HUES64 (cell line): ENCODE measurements around the gene PARD3.
"Not testable (repeated sequence)": the region's sequence is repeated elsewhere in the genome, so short reads cannot be mapped to it uniquely, and the experiment has no call there.

Experiments
- H3K27ac ChIP-seq: 2 replicates; pipeline ENCODE4 v1.7.0; 2013; ENCODE audit warnings: low read depth, low read length, inconsistent platforms
- H3K27me3 ChIP-seq: 2 replicates; pipeline ENCODE4 v1.6.1; 2013; ENCODE audit warnings: mild to moderate bottlenecking, low read length; ENCODE audit not compliant: insufficient read depth
- H3K36me3 ChIP-seq: 2 replicates; pipeline ENCODE4 v1.6.1; 2013; ENCODE audit warnings: mild to moderate bottlenecking, low read length; ENCODE audit not compliant: insufficient read depth
- H3K4me1 ChIP-seq: 2 replicates; pipeline ENCODE4 v1.6.1; 2013; ENCODE audit warnings: mild to moderate bottlenecking, low read length, moderate library complexity; ENCODE audit not compliant: insufficient read depth
- H3K4me3 ChIP-seq: 2 replicates; pipeline ENCODE4 v1.5.1; 2013; ENCODE audit warnings: mild to moderate bottlenecking, low read length, moderate library complexity
- H3K9ac ChIP-seq: 2 replicates; pipeline ENCODE4 v1.6.1; 2013; ENCODE audit warnings: mild to moderate bottlenecking, low read depth, low read length
- H3K9me3 ChIP-seq: 2 replicates; pipeline ENCODE4 v1.6.1; 2013; ENCODE audit warnings: low read depth, low read length; ENCODE audit not compliant: insufficient read depth
- WGBS: fragments of 150-250, 120-280 bp; methylation state at CpG from one replicate; pipeline ENCODE4 v1.1.7; 2013; ENCODE audit warnings: missing lambda C conversion rate; 5-methylcytosine and 5-hydroxymethylcytosine counted together

PARD3 gene

DNA sequence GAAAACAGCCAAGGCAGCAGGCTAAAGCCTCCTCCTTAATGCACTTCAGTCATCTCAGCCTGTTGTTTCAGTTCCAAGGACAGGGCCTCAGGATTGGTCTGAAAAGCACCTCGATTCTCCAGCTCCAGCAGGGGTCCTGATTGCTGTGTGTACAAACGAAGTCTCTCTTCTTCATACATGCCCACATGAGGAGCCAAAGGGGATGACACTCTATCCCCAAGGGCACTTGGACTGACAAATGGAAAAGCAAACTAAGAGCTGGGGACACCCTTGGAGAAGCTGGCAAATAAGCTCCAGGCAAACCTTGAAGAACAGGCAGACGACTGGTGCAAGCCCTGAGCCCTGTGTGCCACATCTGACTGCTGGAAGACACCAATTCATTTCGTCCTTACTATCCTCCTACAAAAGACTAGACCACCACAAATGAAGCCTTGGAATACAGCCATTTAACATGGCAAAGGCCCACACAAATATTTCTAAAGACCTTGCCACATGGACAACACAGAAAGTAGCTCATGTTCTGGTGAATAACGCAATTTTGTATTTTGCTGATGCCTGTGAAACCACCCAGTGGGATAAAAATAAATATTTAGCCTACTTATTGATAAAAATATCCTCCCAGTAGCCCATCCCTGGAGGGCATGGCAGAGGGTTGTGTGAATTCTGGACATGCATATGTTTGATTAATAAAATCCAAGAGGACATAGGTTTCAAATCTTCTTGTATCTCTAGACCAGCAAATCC lies 61.9 kb downstream of the PARD3 start:
- H3K4me1 ChIP-seq: peaks cover 12% of the 10 kb centered on the region
- H3K4me3 ChIP-seq: no peak overlapping the region
- H3K27ac ChIP-seq: no peak overlapping the region; the same call in 1 of the 2 replicates
- no peaks in the 10 kb centered on the region for H3K9me3 ChIP-seq
- H3K36me3 ChIP-seq: no peaks in the 10 kb centered on the region
- WGBS: 47% methylated on average over 4 of the region's 5 CpGs
- H3K9ac ChIP-seq: no peak overlapping the region
- no peaks in the 10 kb centered on the region for H3K27me3 ChIP-seq

DNA sequence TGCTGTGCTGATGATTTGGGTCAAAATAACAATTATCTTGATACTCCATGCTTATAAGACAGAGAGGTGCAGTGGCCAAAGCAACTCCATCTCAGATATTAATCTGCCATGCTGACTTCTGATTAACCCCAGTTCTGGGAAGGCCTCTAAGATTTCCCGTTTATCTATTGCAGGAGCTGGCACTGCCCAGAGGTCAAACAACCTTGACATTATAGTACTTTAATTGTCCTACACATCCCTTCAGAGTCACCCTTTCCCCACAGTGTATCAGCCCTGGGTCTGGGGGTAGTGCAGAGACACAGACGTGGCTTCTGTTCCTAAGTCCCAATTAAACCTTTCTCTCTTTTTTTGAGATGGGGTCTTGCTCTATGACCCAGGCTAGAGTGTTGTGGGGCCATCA lies 63.8 kb downstream of the PARD3 start:
- Histone ChIP-seq H3K27me3 (no peaks in the 10 kb centered on the region), H3K27ac (no peak overlapping the region), H3K4me3 (no peak overlapping the region), H3K36me3 (no peaks in the 10 kb centered on the region), H3K9me3 (no peaks in the 10 kb centered on the region), H3K4me1 (peaks cover 12% of the 10 kb centered on the region), H3K9ac (no peak overlapping the region)
- 44% methylated on average over 2 of the region's 2 CpGs for WGBS

DNA sequence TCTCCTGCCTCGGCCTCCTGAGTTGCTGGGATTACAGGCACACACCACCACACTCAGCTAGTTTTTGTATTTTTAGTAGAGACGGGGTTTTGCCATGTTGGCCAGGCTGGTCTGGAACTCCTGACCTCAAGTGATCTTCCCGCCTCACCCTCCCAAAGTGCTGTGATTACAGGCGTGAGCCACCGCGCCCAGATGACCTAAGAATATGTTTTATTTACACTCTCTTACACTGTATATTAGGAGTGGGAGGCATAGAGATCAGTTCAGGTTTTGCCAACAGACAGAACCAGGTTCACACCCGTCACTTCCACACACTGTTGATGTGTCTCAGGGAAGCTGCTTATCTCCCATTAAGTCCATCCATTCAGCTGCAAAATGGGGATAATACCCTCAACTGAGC lies 64.3 kb downstream of the PARD3 start:
- H3K4me3 ChIP-seq, H3K36me3 ChIP-seq, H3K27me3 ChIP-seq, H3K9me3 ChIP-seq, H3K27ac ChIP-seq, H3K9ac ChIP-seq: not testable (repeated sequence)
- H3K4me1 ChIP-seq: peaks cover 12% of the 10 kb centered on the region
- WGBS: 75% methylated on average over 4 of the region's 7 CpGs

DNA sequence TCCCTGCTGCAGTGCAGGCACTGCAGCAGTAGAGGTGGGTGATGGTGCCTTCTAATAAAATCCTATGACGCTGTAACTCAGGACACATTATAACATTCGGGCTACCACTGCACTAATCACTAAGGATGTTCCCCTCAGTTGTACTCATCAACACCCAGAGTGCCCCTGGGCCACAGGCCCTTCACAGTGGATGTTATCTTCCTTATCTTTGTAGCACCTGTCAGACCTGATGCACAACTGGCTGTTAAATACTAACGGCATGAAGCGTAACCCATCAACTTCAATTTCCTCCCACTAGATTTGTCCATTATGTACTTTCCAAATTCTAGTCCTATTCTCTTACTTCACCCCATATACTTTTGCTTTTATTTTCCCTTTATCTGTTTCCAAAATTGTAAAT lies 66.3 kb downstream of the PARD3 start:
- Histone ChIP-seq H3K36me3 (no peaks in the 10 kb centered on the region), H3K4me1 (peaks cover 12% of the 10 kb centered on the region), H3K27me3 (no peaks in the 10 kb centered on the region), H3K9me3 (no peaks in the 10 kb centered on the region), H3K4me3 (no peak overlapping the region), H3K9ac (no peak overlapping the region), H3K27ac (no peak overlapping the region)
- 92% methylated on average over 4 of the region's 4 CpGs for WGBS

DNA sequence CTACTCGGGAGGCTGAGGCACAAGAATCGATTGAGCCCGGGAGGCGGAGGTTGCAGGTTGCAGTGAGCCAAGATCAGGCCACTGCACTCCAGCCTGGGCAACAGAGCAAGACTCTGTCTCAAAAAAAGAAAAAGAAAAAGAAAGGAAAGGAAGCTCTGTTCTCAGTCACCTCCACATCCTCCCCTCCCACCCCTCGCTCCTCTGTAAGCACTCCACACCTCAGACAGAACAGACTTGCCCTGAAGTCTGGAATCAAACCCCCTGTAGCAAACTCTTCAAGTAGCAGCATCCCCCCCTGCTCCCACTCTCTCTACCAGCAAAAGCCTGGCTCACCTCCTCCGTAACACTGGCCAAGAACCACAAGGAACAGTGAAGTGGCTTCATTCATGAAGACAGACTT lies 66.7 kb downstream of the PARD3 start:
- 96% methylated on average over 6 of the region's 6 CpGs for WGBS
- Histone ChIP-seq H3K36me3 (no peaks in the 10 kb centered on the region), H3K27ac (no peak overlapping the region), H3K4me1 (peaks cover 9% of the 10 kb centered on the region), H3K9ac (no peak overlapping the region), H3K9me3 (no peaks in the 10 kb centered on the region), H3K4me3 (no peak overlapping the region), H3K27me3 (no peaks in the 10 kb centered on the region)

DNA sequence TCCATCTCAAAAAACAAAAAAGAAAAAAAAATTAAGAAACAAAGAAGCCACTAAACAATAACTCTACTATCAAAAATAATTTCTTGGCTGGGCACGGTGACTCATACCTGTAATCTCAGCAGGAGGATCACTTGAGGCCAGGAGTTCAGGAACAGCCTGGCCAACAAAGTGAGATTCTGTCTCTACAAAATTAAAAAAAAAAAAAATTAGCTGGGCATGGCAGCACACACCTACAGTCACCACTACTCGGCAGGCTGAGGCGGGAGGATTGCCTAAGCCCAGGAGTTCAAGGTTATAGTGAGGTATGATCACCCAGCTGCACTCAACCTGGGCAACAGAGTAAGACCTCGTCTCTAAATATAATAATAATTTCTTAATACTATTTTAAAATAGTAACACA lies 69.0 kb downstream of the PARD3 start:
- no peaks in the 10 kb centered on the region for H3K27me3 ChIP-seq
- H3K27ac ChIP-seq: no peak overlapping the region
- H3K4me3 ChIP-seq: no peak overlapping the region
- no peaks in the 10 kb centered on the region for H3K4me1 ChIP-seq
- H3K9me3 ChIP-seq: no peaks in the 10 kb centered on the region
- over 99% methylated on average over 3 of the region's 4 CpGs for WGBS
- H3K9ac ChIP-seq: no peak overlapping the region
- H3K36me3 ChIP-seq: no peaks in the 10 kb centered on the region

DNA sequence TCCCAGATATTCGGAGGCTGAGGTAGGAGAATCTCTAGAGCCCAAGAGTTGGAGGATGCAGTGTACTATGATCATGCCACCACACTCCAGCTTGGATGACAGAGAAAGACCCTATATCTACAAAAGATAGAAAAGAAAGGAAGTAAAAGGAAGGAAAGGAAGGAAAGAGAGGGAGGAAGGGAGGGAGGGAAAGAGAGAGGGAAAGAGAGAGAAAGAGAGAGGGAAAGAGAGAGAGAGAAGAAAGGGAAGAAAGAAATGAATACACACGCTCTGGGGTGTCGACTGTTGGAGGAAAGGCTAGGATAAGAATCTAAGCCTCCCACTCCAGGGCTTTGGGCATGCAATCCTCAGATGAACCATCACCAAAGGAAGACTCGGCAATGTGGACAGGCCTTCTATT lies 69.9 kb downstream of the PARD3 start:
- WGBS: 94% methylated on average over 4 of the region's 4 CpGs
- H3K9ac ChIP-seq: no peak overlapping the region
- no peak overlapping the region for H3K4me3 ChIP-seq
- no peaks in the 10 kb centered on the region for H3K36me3 ChIP-seq
- H3K27ac ChIP-seq: no peak overlapping the region
- H3K27me3 ChIP-seq: no peaks in the 10 kb centered on the region
- peaks cover 7% of the 10 kb centered on the region; the same call in 1 of the 2 replicates for H3K4me1 ChIP-seq
- no peaks in the 10 kb centered on the region for H3K9me3 ChIP-seq

DNA sequence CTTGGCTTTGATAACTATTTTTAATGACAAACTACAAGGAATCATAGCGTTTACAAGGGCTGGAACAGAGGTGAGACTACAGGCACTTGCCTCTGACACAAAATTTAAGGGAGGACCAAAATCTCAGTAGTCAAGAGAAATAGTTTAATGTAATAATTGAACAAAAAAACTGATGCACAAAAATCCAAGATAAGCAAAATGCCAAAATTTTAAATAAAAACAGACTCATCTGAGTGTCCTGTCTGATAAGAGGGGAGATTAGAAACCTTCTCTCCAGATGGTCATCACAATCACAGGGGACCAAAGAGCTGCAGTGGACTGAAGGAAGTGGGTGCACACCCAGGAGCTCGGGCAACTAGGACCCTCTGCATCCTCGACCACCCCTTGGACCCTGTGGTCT lies 70.5 kb downstream of the PARD3 start:
- Histone ChIP-seq H3K27me3 (no peaks in the 10 kb centered on the region), H3K9ac (no peak overlapping the region), H3K27ac (no peak overlapping the region), H3K36me3 (no peaks in the 10 kb centered on the region), H3K4me3 (no peak overlapping the region), H3K9me3 (no peaks in the 10 kb centered on the region), H3K4me1 (peaks cover 12% of the 10 kb centered on the region)
- 95% methylated on average over 3 of the region's 3 CpGs for WGBS

DNA sequence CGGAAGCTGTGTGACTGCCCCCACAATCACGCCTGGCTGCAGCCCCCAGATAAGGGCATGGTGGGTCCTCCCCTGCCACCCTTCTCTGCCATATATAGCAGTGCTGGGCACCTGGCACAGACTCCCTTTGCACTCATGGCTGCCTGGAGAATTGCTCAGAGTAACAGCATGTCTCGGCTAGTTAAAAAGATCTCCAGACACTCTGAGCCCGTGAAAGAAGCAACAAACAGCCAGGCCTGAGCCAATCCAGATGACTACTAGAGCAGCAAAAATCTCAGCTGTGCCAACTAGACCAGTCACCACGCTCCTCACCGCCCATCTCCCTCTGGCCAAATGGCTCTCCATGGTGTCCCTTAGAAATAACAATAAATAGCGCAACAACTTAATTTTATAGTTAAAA lies 71.3 kb downstream of the PARD3 start:
- no peaks in the 10 kb centered on the region for H3K9me3 ChIP-seq
- H3K27me3 ChIP-seq: no peaks in the 10 kb centered on the region
- 79% methylated on average over 7 of the region's 7 CpGs for WGBS
- H3K4me1 ChIP-seq: peaks cover 20% of the 10 kb centered on the region
- H3K4me3 ChIP-seq: no peak overlapping the region
- no peak overlapping the region for H3K9ac ChIP-seq
- H3K36me3 ChIP-seq: no peaks in the 10 kb centered on the region
- H3K27ac ChIP-seq: no peak overlapping the region

DNA sequence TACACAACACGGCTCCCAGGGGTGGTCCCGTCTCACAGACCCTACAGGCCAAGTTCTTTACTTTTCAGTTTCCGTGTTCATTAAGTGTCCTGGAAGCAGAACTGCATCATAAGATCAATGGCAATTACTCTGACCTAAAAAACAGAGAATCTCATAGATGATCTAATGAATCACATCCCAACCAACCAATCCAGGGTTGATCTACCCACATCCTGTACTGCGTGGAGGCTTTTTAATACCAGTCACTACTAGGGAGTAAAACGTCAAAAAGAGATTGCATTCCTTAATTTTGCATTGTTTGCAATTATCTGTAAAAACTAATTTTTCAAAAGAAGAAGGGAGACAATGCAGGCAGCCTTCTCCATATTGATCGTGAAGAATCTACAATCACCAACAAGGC lies 72.6 kb downstream of the PARD3 start:
- 94% methylated on average over 5 of the region's 6 CpGs for WGBS
- Histone ChIP-seq H3K4me3 (no peak overlapping the region), H3K27me3 (no peaks in the 10 kb centered on the region), H3K36me3 (no peaks in the 10 kb centered on the region), H3K9ac (no peak overlapping the region), H3K9me3 (no peaks in the 10 kb centered on the region), H3K27ac (no peak overlapping the region), H3K4me1 (peaks cover 30% of the 10 kb centered on the region)

DNA sequence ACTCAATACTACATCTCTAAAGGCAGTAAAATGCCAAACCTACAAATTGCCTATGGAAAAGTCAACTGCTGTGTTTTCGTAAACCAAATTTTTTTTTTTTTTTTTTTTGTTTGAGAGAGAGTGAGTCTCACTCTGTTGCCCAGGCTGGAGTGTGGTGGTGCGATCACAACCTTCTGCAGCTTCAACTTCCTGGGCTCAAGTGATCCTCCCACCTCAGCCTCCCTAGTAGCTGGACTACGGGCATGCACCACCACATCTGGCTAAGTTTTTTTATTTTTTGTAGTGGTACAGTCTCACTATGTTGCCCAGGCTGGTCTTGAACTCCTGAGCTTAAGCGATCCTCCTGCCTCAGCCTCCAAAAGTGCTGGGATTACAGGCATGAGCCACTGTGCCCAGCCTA lies 74.0 kb downstream of the PARD3 start:
- H3K27ac ChIP-seq, H3K9me3 ChIP-seq, H3K4me3 ChIP-seq, H3K27me3 ChIP-seq, H3K9ac ChIP-seq, H3K36me3 ChIP-seq: not testable (repeated sequence)
- peaks cover 37% of the 10 kb centered on the region for H3K4me1 ChIP-seq
- 100% methylated on average over 3 of the region's 4 CpGs for WGBS

DNA sequence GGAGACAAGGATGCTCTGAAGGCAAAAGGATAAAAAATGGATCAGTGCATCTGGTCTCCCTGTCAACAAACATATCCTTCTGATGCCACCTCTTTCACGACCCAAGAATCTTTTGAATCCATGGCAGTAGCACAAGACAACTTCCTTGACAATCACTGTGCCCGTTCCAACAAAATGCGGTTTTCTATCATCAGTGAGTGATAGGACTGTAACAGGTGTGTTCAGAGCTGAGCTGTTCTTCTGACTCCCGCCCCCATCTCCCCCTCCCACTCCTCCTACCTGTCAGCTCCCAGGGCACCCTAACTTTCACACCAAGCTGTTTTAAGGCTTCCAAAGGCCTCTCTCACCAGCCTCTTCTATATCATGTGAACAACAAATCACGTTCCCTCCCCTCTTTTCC lies 74.8 kb downstream of the PARD3 start:
- Histone ChIP-seq H3K27ac (peak overlapping the region; percentile 2; the same call in 1 of the 2 replicates), H3K9me3 (no peaks in the 10 kb centered on the region), H3K4me3 (peak overlapping the region; percentile 35), H3K27me3 (no peaks in the 10 kb centered on the region), H3K36me3 (no peaks in the 10 kb centered on the region), H3K4me1 (peaks cover 37% of the 10 kb centered on the region), H3K9ac (no peak overlapping the region)
- 37% methylated on average over 3 of the region's 5 CpGs for WGBS
